Keratinocyte (primary cell): ENCODE results near the gene CCL8.

Experiments
- EZH2 ChIP-seq: IDR thresholded peaks from one replicate; pipeline ENCODE4 v1.6.1; 2012; ENCODE audit warnings: inconsistent platforms, mild to moderate bottlenecking, low read length, moderate library complexity
- TF ChIP-seq, protein P1 (sequence below), 3 experiments: IDR thresholded peaks in 1 of 3; conservative IDR thresholded peaks in 1 of 3; optimal IDR thresholded peaks in 1 of 3; 2 replicates in 2 of 3; 3 replicates in 1 of 3; pipeline versions ENCODE3 to v1.5.1; 2011; ENCODE audit warnings: low read length in 3 of 3, mild to moderate bottlenecking in 3 of 3, moderate library complexity in 2 of 3, control low read depth in 1 of 3, inconsistent platforms in 1 of 3; ENCODE audit not compliant: insufficient read depth in 2 of 3; ENCODE audit errors: extremely low read depth in 1 of 3

DNA sequence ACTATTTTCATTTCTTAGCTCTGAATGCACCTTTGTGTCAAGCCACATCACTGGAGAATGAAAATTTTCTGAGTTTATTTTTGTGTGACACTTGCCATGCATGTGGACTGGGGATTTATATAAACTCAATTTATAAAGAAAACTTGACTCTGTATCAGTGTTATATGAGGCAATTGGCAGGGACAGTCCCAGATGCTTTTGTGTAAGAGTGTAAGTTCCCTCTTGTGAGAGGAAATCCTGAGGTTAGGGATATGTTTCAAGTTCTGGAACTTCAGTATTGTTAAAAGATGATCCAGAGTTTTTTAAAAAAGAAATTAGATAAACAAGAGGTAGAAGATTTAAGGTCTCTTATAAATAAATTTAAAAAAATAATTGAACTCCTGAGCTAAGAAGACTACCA lies 10.9 kb upstream of the CCL8 start:
- TF ChIP-seq, protein P1, sequence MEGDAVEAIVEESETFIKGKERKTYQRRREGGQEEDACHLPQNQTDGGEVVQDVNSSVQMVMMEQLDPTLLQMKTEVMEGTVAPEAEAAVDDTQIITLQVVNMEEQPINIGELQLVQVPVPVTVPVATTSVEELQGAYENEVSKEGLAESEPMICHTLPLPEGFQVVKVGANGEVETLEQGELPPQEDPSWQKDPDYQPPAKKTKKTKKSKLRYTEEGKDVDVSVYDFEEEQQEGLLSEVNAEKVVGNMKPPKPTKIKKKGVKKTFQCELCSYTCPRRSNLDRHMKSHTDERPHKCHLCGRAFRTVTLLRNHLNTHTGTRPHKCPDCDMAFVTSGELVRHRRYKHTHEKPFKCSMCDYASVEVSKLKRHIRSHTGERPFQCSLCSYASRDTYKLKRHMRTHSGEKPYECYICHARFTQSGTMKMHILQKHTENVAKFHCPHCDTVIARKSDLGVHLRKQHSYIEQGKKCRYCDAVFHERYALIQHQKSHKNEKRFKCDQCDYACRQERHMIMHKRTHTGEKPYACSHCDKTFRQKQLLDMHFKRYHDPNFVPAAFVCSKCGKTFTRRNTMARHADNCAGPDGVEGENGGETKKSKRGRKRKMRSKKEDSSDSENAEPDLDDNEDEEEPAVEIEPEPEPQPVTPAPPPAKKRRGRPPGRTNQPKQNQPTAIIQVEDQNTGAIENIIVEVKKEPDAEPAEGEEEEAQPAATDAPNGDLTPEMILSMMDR (optimal IDR thresholded peaks at IDR 0.05 in 1 of 3, IDR thresholded peaks at IDR 0.05 in 1 of 3, conservative IDR thresholded peaks at IDR 0.05 in 1 of 3; ENCODE audit: extremely low read depth in 1 of 3, insufficient read depth in 2 of 3, low read length in 3 of 3) = no peak
- no peak for TF ChIP-seq EZH2
